Neural crest cell (in vitro differentiated cells): Measurements from ENCODE around the gene CYB561. TPM values are rescaled to one million over a fixed set of nuclear protein-coding genes. Genes with fewer than 3 reads are reported as not detected.

Experiments
- DNase-seq: peaks from one replicate; pipeline ENCODE4 v3.0.0; 2021; ENCODE audit warnings: low read depth, mixed read lengths, low spot score
- H3K27ac Mint-ChIP-seq: one replicate; pipeline ENCODE4 v1.8.0; 2021; ENCODE audit warnings: mild to moderate bottlenecking, mixed read lengths; ENCODE audit not compliant: unreplicated experiment
- H3K27me3 Mint-ChIP-seq: 2 replicates; pipeline ENCODE4 v1.8.0; 2021; ENCODE audit warnings: low read depth, mild to moderate bottlenecking, mixed read lengths
- H3K36me3 Mint-ChIP-seq: 2 replicates; pipeline ENCODE4 v1.8.0; 2021; ENCODE audit warnings: low read depth, mild to moderate bottlenecking, mixed read lengths
- H3K4me1 Mint-ChIP-seq: 2 replicates; pipeline ENCODE4 v1.8.0; 2021; ENCODE audit warnings: mixed read lengths
- H3K4me3 Mint-ChIP-seq: one replicate; pipeline ENCODE4 v1.8.0; 2021; ENCODE audit warnings: mild to moderate bottlenecking, mixed read lengths
- H3K9me3 Mint-ChIP-seq: 2 replicates; pipeline ENCODE4 v1.8.0; 2021; ENCODE audit warnings: mixed read lengths
- total RNA-seq: library from RNA; stranded (reverse); gene quantifications from 2 replicates; pipeline ENCODE4 v1.2.1, GENCODE V29; 2021
- TF ChIP-seq, protein P1 (sequence below): fragments of 200-600 bp; sonication (generic); conservative IDR thresholded peaks from 2 replicates; pipeline ENCODE4 v1.5.0; 2021; ENCODE audit warnings: antibody characterized with exemption, mild to moderate bottlenecking

The CYB561 gene
- total RNA-seq, 1 donor from 2014 or later = 12.2 TPM

DNA sequence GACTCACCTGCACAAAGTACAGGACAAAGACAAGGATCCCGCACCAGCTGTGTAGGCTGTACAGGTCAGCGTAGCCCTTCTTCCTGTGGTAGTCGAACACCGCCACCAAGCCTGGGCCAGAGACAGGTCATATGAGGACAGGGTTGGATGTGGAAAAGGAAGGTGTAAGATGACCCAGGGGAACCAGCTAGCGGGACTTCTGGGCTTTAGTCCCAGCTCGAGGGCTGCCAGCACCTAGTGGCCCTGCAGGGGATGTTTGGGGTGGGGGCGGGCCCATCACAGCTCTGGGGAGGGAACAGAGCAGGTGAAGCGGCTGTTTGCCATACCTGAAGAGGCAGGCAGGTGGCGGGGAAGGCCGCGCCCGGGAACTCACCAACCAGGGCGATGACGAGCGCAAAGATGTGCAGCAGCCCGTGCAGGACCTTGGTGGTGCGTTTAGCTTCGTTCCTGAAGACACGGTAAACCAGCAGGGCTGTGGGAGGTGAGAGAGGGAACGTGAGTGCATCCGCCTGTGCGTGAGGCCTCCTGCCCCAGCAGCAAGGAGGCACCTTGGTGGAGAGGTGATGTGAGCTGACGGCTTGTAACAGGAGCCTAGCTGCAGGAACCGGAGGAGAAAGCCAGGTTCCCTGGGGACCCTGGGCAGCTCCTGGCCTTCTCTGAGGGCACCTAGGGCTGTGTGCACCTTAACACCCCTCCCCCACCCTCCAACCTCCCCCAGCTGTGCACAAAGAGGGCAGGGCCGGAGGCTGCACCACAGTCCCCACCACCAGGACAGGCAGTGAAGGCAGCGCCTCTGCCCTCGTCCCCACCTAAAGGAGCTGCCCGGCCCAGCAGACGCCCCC is 10.2 kb downstream of the CYB561 start:
- no peak for DNase-seq
- H3K4me3 Mint-ChIP-seq = no peak overlapping the region
- no peak overlapping the region for H3K27ac Mint-ChIP-seq
- H3K27me3 Mint-ChIP-seq = no peaks in the 10 kb centered on the region
- no peaks in the 10 kb centered on the region for H3K9me3 Mint-ChIP-seq
- H3K4me1 Mint-ChIP-seq = peaks cover 24% of the 10 kb centered on the region
- TF ChIP-seq, protein P1, sequence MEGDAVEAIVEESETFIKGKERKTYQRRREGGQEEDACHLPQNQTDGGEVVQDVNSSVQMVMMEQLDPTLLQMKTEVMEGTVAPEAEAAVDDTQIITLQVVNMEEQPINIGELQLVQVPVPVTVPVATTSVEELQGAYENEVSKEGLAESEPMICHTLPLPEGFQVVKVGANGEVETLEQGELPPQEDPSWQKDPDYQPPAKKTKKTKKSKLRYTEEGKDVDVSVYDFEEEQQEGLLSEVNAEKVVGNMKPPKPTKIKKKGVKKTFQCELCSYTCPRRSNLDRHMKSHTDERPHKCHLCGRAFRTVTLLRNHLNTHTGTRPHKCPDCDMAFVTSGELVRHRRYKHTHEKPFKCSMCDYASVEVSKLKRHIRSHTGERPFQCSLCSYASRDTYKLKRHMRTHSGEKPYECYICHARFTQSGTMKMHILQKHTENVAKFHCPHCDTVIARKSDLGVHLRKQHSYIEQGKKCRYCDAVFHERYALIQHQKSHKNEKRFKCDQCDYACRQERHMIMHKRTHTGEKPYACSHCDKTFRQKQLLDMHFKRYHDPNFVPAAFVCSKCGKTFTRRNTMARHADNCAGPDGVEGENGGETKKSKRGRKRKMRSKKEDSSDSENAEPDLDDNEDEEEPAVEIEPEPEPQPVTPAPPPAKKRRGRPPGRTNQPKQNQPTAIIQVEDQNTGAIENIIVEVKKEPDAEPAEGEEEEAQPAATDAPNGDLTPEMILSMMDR = no peak
- no peaks in the 10 kb centered on the region for H3K36me3 Mint-ChIP-seq

DNA sequence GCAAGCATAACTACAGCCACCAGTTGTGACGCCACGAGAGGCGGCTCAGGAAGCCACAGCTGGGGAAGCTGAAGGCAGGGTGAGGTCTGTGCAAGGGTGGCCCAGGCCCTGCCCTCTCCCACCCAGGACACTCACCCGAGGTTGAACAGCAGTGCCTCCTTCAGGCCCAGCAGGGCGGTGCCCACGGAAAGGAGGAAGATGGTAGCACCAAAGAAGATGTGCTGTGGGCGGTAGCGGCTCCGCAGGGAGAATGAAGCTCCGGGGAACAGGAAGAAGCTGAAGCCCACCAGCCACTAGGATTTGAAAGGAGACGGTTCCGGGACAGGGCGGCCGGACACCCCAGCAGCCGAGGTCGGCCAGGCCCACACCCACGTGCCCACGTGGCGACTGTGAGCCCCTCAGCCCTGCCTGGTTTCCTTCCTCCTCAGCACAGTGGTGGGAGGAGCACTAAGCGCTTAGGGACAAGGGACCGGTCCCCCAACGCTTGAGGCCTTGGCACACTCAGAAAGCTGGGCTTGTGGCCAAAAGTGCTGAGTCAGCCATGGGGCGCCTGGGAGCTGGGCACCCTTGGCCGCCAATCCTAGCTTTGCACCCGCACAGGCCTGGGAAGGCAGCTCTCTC is 11.0 kb downstream of the CYB561 start:
- TF ChIP-seq, protein P1 = no peak
- DNase-seq = no peak
- no peak overlapping the region for H3K27ac Mint-ChIP-seq
- no peaks in the 10 kb centered on the region for H3K9me3 Mint-ChIP-seq
- H3K4me3 Mint-ChIP-seq = no peak overlapping the region
- no peaks in the 10 kb centered on the region for H3K27me3 Mint-ChIP-seq
- H3K4me1 Mint-ChIP-seq = peaks cover 19% of the 10 kb centered on the region
- no peaks in the 10 kb centered on the region for H3K36me3 Mint-ChIP-seq

DNA sequence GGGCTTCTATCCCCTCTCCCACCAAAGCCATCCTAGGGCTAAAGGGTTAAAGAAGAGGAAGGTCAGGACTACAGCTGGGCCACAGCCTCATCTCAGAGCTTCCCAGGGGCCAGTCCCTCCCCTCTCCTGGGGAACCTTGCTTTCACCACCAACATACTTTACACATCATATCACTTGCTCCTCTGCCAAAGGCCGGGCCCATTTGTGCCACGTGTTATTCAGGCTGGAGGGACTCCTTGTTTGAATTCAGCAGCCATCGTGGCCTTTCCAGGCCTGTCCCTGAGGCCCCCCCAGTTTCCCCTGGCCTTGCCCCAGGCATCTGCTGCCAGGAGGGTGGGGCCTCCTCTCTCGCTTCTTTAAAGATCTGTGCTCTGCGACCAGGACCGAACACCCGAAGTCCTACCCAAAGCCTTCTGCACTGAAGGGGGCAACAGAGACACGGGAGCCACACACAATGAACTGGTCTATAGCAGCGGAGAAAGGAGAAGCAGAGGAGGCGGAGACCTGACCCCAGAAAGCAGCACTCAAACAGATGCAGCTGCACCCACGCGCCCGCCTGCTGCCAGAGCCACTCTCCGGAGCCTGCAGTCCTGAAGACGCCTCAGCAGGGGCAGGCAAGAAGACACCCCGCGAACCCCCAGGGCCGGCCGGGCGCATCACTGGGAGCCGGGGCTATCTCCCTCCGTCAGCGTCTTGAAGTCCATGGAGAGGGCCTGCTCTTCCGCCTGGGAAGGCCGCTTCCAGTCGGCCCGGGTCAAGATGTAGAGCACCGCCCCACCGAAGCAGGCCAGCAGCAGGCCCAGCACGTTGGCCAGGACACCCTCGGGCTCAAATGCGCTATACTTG is 12.1 kb downstream of the CYB561 start:
- Mint-ChIP-seq H3K4me3 (peak overlapping the region; percentile 24), H3K27ac (no peak overlapping the region), H3K4me1 (peaks cover 19% of the 10 kb centered on the region), H3K36me3 (no peaks in the 10 kb centered on the region), H3K9me3 (no peaks in the 10 kb centered on the region), H3K27me3 (no peaks in the 10 kb centered on the region)
- DNase-seq = no peak
- TF ChIP-seq, protein P1 = no peak

DNA sequence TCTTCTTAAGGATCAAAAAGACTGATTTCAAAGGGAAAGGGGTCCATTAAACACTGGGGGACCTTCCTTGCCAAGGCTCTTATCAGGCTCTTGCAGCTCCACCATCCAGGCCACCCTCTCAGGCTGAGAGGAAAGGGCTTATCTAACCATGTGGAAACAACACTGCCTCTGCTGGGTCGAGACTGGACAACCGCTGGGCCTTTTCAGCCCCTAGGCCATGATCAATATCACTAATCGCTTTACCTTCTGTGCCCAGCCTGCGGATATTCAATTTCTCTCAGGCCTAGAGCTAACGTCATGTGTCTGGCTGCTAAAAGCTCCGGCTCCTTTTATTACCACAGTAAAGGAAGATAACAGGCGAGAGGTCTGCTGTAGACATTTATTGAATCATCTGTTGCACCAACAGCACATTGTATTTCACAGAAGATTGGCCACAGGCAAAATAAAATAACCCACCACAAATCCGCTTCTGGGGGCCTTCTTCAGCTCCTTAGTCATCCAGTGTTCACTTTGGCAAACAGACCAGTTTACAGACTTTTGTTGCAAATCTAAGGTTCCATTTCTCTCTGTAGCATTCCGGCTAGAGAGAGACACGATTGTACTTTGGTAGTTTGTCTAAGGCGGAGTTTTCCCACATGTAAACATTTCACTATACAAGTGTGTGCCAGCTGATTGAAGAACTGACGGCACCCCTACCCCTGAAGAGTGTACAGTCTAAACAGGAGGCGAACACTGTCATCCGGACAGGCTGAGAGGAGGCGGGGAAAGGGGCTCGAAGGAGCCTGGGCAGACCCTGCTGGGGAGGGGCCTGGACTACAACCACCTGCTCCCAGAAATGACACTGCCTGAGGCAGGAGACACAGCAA is 13.9 kb downstream of the CYB561 start:
- H3K36me3 Mint-ChIP-seq = no peaks in the 10 kb centered on the region
- H3K9me3 Mint-ChIP-seq = no peaks in the 10 kb centered on the region
- H3K4me1 Mint-ChIP-seq = peaks cover 19% of the 10 kb centered on the region
- DNase-seq = no peak
- H3K27me3 Mint-ChIP-seq = no peaks in the 10 kb centered on the region
- TF ChIP-seq, protein P1 = no peak
- H3K4me3 Mint-ChIP-seq = no peak overlapping the region
- no peak overlapping the region for H3K27ac Mint-ChIP-seq

DNA sequence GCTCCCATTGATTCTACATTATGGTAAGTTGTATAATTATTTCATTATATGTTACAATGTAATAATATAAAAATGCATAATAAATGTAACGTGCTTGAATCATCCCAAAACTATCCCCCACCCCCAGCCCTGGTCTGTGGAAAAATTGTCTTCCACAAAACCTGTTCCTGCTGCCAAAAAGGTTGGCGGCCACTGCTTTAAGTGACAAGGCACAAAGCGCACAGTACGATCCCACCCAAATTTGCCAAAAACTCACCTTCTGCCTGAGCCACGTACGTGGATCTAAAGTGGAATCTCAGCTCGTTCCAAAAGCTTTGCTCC is 14.5 kb downstream of the CYB561 start:
- Mint-ChIP-seq H3K4me3 (no peak overlapping the region), H3K27me3 (no peaks in the 10 kb centered on the region), H3K4me1 (peaks cover 19% of the 10 kb centered on the region), H3K36me3 (no peaks in the 10 kb centered on the region), H3K27ac (no peak overlapping the region), H3K9me3 (no peaks in the 10 kb centered on the region)
- TF ChIP-seq, protein P1 = no peak
- no peak for DNase-seq
